Mucosa of rectum (tissue), 2 donors: Measurements from ENCODE around the gene COX7B2.

Experiments used
- H3K27ac ChIP-seq, 2 donors: one replicate each; pipeline ENCODE4 v1.7.0; 2013; ENCODE audit warnings: inconsistent platforms in 2 of 2, low read depth in 2 of 2, low read length in 2 of 2
- H3K27me3 ChIP-seq, 2 donors: one replicate each; pipeline ENCODE4 v1.7.0; 2013; ENCODE audit warnings: low read length in 2 of 2; ENCODE audit not compliant: control insufficient read depth in 2 of 2, insufficient read depth in 2 of 2
- H3K36me3 ChIP-seq, 2 donors: one replicate each; pipeline ENCODE4 v1.7.0; 2013; ENCODE audit warnings: low read length in 2 of 2; ENCODE audit not compliant: control insufficient read depth in 2 of 2, insufficient read depth in 2 of 2
- H3K4me1 ChIP-seq, 2 donors: one replicate each; pipeline ENCODE4 v1.7.0; 2013; ENCODE audit warnings: low read length in 2 of 2, mild to moderate bottlenecking in 1 of 2; ENCODE audit not compliant: control insufficient read depth in 2 of 2, insufficient read depth in 2 of 2
- H3K4me3 ChIP-seq, 2 donors: one replicate each; pipeline ENCODE4 v1.7.0; 2013; ENCODE audit warnings: low read length in 2 of 2
- H3K9ac ChIP-seq, 2 donors: one replicate each; pipeline ENCODE4 v1.7.0; 2013; ENCODE audit warnings: low read length in 2 of 2, low read depth in 1 of 2, mild to moderate bottlenecking in 1 of 2
- H3K9me3 ChIP-seq, 2 donors: one replicate each; pipeline ENCODE4 v1.7.0; 2013; ENCODE audit warnings: low read length in 2 of 2; ENCODE audit not compliant: control insufficient read depth in 2 of 2
- donor health status: healthy.
- donor health status: Normal muscosa, but diverticular disease.

Gene COX7B2

DNA sequence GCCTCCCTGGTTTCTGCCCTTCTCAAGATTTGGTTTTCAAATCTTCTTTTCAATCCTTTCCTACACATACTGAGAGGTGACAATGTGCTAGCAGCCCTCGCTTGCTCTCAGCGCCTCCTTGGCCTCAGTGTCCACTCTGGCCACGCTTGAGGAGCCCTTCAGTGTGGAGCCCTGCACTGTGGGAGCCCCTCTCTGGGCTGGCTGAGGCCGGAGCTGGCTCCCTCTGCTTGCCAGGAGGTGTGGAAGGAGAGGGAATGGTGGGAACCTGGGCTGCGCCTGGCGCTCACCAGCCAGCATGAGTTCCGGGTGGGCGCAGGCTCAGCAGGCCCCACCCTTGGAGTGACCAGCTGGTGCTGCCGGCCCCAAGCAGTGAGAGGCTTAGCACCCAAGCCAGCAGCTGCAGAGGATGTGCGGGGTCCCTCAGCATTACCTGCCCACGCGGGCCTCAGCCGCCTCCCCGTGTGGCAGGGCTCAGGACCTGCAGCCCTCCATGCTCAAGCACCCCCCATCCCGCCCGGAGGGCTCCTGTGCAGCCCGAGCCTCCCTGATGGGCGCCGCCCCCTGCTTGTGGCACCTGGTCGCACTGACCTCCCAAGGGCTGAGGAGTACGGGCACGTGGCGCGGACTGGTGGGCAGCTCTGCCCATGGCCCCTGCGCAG is 127.5 kb downstream of the COX7B2 start:
- H3K9ac ChIP-seq, result no peak overlapping the region
- no peaks in the 10 kb centered on the region for H3K36me3 ChIP-seq

DNA sequence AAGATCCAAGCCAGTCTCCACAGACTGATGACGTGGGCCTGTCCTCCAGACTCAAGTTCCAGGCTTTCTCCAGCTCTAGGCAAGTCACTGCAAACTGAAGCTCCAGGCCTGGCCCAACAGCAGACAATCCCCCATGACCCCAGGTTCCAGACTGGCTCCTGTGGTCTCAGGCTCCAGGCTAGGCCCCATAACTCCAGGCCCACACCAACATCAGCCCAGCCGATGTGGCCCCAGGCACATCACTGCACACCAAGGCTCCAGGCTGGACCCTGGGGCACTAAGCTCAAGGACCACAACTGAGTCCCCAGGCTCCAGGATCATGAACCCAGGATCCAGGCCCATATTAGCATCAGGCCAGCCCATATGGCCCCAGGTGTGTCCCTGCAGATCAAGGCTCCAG is 143.6 kb downstream of the COX7B2 start:
- Histone ChIP-seq H3K4me1 (no peaks in the 10 kb centered on the region), H3K9me3 (peaks cover 0 to 3% of the 10 kb centered on the region in 2 donors), H3K4me3 (no peak overlapping the region), H3K9ac (no peak overlapping the region), H3K27ac (no peak overlapping the region), H3K36me3 (no peaks in the 10 kb centered on the region), H3K27me3 (no peaks in the 10 kb centered on the region)

More for the DNA sequence above, 127.5 kb downstream of the COX7B2 start:
- H3K27me3 ChIP-seq, result no peaks in the 10 kb centered on the region
- H3K9me3 ChIP-seq, result no peaks in the 10 kb centered on the region
- no peak overlapping the region for H3K4me3 ChIP-seq
- H3K4me1 ChIP-seq, result no peaks in the 10 kb centered on the region
- H3K27ac ChIP-seq, result no peak overlapping the region

DNA sequence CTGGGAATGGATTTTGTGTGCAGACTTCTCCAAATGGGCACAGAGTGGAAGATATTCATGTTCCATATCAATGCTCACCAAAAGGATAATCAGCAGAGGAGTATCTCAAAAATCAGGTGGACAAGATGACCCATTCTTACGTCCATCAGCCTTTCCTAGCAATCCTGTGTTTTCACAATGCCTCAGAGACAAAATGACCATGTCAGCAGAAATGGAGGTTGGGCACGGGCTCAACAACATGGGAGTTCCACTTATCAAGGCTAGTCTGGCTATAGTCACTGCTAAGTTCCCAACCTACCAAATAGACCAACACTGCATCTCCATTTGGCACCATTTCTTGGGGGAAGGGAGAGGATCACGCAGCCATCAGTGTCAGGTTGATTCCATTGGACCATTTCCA is 179.0 kb downstream of the COX7B2 start:
- H3K9me3 ChIP-seq, result no peaks in the 10 kb centered on the region
- no peaks in the 10 kb centered on the region for H3K36me3 ChIP-seq
- H3K27ac ChIP-seq, result no peak overlapping the region
- H3K4me1 ChIP-seq, result no peaks in the 10 kb centered on the region
- no peak overlapping the region for H3K9ac ChIP-seq
- H3K4me3 ChIP-seq, result no peak overlapping the region
- H3K27me3 ChIP-seq, result no peaks in the 10 kb centered on the region

DNA sequence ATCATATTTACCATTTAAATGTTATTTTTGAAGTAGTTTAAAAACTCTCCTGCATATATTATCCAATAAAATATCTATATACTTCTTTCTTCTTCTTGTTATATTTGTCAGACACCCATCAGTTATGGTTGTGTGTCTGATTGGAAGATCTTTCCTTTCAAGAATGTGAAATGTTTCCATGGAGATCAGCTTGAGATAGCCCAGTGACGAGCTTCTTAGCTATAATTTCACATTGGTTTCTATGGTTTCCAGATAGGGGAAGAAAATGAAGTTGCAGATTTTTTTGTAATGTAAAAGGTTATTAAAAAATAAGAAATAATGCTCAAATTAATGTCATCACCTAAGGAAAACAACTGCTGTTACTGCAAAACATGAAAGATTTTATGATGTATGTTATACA is 189.0 kb downstream of the COX7B2 start:
- Histone ChIP-seq H3K36me3 (no peaks in the 10 kb centered on the region), H3K27me3 (no peaks in the 10 kb centered on the region), H3K9me3 (no peaks in the 10 kb centered on the region), H3K4me1 (no peaks in the 10 kb centered on the region), H3K9ac (no peak overlapping the region), H3K27ac (no peak overlapping the region), H3K4me3 (no peak overlapping the region)

DNA sequence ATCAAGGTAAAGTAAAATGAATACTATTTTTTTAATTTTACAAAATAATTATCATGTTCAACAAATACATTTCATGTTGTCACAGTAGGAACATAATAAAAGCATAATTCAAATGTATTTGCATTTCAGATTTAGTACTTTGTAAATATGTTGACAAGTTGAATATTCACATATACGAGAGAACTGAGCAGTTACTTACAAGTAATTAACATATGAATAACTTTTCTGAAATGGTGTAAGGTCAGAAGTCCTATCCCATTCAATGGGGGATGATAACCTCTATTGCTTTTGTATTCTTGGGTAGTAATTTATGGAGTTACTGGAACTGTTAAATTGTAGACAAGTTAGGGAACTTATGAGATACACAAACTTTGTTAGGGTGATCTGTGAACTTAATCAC is 191.1 kb downstream of the COX7B2 start:
- H3K36me3 ChIP-seq, result no peaks in the 10 kb centered on the region
- no peak overlapping the region for H3K4me3 ChIP-seq
- H3K27me3 ChIP-seq, result no peaks in the 10 kb centered on the region
- H3K27ac ChIP-seq, result no peak overlapping the region
- H3K9me3 ChIP-seq, result no peaks in the 10 kb centered on the region
- no peak overlapping the region for H3K9ac ChIP-seq
- no peaks in the 10 kb centered on the region for H3K4me1 ChIP-seq

DNA sequence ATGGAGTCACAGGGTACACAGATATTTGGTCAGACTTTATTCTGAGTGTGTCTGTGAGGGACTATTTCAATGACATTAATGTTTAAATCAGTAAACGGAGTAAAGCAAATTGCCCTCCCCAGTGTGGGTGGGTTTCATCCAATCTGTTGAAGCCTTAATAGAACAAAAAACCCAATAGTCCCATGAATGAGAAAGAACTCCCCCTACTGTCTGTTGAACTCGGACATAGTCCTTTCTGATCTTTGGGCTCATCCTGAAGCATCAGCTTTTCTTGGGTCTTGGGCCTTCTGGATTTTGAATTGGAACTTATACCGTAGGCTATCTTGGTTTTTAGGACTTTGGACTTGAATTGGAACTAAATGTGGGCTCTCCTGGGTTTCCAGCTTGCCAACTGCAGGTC is 193.6 kb downstream of the COX7B2 start:
- no peak overlapping the region for H3K4me3 ChIP-seq
- no peak overlapping the region for H3K9ac ChIP-seq
- no peaks in the 10 kb centered on the region for H3K27me3 ChIP-seq
- no peaks in the 10 kb centered on the region for H3K4me1 ChIP-seq
- H3K9me3 ChIP-seq, result no peaks in the 10 kb centered on the region
- H3K36me3 ChIP-seq, result no peaks in the 10 kb centered on the region
- H3K27ac ChIP-seq, result no peak overlapping the region

DNA sequence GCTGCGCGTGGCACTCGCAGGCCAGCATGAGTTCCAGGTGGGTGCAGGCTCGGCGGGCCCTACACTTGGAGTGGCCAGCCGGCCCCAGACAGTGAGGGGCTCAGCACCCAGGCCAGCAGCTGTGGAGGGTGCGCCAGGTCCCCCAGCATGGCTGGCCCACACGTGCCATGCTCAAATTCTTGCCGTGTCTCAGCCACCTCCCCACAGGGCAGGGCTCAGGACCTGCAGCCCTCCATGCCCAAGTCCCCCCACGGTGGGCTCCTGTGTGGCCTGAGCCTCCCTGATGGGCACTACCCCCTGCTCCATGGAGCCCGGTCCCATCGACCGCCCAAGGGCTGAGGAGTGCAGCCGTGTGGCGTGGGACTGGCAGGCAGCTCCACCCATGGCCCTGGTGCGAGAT is 210.2 kb downstream of the COX7B2 start:
- Histone ChIP-seq H3K4me1 (no peaks in the 10 kb centered on the region), H3K27me3 (no peaks in the 10 kb centered on the region), H3K36me3 (no peaks in the 10 kb centered on the region), H3K9me3 (no peaks in the 10 kb centered on the region), H3K9ac (no peak overlapping the region), H3K27ac (no peak overlapping the region), H3K4me3 (no peak overlapping the region)
